ENCODE results near the gene LARGE1.
"Not testable (repeated sequence)": the region's sequence is repeated elsewhere in the genome, so short reads cannot be mapped to it uniquely, and the experiment has no call there.

The LARGE1 gene

GRCh38 chr22:33883561-33883960 is 36.7 kb downstream of the LARGE1 start:
- no peak for DNase-seq

GRCh38 chr22:33882991-33883390 is 37.3 kb downstream of the LARGE1 start:
- no peak for DNase-seq

DNA sequence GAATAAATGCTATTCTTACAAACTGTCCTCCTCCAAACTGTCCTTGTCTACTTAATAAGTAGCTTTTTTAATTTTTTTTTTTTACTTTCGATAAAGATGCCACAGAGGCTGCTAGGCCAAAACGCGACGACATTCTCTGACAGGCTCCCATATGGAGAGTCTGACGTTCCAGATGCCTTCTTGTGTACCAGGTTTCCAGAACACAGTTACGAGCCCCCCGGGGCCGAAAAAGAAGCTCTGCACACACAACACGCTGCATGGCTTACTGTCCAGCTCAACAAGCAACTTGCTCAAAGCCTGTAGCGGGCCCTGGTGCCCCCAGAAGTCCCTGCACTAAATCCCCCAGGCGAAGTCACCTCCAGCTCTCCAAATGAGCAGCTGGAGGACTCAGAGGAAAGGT is 39.3 kb downstream of the LARGE1 start:
- no peak for DNase-seq

- DNase-seq, result no peak
Measured at GRCh38 chr22:33879796-33880195, 40.5 kb downstream of the LARGE1 start.

DNA sequence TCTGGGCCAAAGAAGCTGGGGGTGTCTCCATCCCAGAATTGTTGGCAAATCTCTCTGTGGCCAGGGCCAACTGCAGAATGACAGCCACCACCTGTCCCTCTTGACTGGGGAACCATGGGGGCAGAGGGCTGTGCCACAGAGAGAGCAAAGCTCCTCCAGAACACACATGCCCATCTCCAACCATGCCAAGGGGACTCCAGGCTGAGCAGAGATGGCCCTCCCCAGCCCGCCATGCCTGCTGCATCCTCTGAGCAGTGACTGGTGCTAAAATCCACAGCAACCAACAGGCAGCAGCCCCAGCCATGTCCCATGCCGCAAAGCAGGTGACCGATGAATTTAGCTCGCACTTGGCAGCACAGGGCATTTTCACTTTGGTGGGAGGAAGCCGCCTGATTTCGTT is 45.0 kb downstream of the LARGE1 start:
- DNase-seq, result no peak

DNA sequence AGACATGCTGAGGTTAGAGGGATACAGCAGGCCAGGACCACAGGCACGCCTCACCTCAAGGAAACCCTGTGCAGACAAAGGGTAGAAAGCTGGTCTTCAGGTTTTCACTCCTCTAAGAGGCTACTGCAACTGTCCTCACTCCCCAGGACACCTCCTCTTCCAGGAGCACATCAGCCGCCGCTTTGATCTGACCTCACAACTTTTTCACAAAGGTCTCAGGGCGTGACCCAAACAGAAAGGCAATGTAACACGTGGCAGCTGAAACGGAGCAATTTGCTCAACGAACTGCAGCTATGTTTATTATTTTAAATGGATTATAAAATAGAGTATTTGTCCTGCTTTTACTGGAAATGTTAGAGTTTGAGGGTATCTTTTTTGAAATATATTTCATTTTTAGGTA is 46.1 kb downstream of the LARGE1 start:
- DNase-seq, result no peak

DNA sequence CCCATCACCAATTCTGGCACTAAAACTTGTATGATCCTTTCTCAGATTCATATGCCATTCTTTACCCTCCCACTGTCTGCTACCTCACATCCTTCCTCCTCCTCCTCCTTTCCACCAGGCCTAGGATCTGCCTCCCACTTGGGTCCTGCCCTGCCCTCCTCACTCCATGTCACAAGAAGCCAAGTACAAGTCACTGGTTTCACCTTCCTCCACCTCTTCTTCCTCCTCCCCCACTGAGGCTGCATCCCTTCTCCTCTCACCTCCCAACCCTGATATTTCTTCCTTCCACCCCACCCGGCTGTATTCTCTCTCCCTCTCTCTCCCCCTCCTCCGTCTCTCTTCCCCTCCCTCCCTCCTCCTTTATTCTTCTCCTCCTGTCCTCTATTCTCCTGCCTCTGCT is 46.6 kb downstream of the LARGE1 start:
- DNase-seq, result no peak

- DNase-seq, result no peak
Measured at GRCh38 chr22:33873186-33873585, 47.1 kb downstream of the LARGE1 start.

- DNase-seq, result no peak
Measured at GRCh38 chr22:33871935-33872334, 48.3 kb downstream of the LARGE1 start.

DNA sequence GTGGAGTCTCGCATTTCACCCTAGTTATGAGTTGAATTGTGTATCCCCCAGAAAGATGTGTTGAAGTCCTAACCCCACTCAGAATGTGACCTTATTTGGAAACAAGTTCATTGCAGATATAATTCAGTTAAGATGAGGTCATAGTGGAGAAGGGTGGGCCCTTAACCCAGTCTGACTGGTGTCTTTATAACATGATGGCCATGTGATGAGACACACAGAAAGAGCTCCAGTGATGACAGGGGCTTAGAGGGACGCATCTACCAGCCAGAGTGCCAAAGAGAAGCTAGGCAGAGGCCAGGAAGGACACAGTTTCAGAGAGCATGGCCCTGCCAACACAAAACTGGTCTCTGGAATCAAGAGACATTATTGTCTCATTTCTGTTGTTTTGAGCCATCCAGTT is 50.3 kb downstream of the LARGE1 start:
- no peak for DNase-seq

GRCh38 chr22:33867971-33868370 is 52.3 kb downstream of the LARGE1 start:
- DNase-seq, result no peak

- DNase-seq, result no peak
Measured at GRCh38 chr22:33867118-33867866, 53.0 kb downstream of the LARGE1 start.

GRCh38 chr22:33866511-33866910 is 53.8 kb downstream of the LARGE1 start:
- no peak for DNase-seq

GRCh38 chr22:33865996-33866395 is 54.3 kb downstream of the LARGE1 start:
- DNase-seq, result no peak

DNA sequence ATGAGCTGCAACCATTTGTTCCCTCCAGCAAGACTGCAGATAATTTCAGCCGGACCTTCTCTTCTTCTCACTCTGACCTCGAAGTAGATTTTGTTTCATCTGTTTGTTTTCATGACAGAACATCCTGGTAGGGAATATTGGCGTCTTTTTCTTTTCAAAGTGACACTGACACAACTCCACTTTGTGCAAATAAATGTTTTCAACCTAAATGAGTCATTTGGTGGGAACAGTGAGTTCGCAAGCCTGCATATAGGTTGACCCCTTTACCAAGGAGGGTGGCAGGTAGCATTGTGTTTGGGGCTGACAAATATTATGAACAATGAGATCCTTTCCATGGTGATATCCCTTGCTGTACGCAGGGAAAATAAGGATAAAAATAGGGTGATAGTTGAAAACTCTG is 55.0 kb downstream of the LARGE1 start:
- DNase-seq, result no peak

- DNase-seq, result no peak
Measured at GRCh38 chr22:33864723-33865130, 55.5 kb downstream of the LARGE1 start.

- DNase-seq, result no peak
Measured at GRCh38 chr22:33861216-33861875, 58.9 kb downstream of the LARGE1 start.

GRCh38 chr22:33860386-33860785 is 59.9 kb downstream of the LARGE1 start:
- no peak for DNase-seq

GRCh38 chr22:33859311-33859710 is 61.0 kb downstream of the LARGE1 start:
- no peak for DNase-seq

GRCh38 chr22:33858653-33859052 is 61.6 kb downstream of the LARGE1 start:
- not testable (repeated sequence) for DNase-seq

DNA sequence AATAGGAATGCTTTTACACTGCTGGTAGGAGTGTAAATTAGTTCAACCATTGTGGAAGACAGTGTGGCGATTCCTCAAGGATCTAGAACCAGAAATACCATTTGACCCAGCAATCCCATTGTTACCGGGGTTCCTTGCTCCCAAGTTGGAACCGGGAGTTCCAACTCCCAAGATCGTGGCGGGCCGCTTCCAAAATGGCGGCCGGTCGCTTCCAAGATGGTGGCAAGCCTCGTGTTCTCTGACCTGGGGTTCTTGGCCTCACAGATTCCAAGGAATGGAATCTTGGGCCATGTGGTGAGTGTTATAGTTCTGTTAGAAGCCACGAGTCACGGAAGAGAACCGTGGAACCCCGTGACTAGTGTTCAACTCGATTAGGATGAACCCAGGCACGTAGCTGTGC is 62.5 kb downstream of the LARGE1 start:
- not testable (repeated sequence) for DNase-seq

DNA sequence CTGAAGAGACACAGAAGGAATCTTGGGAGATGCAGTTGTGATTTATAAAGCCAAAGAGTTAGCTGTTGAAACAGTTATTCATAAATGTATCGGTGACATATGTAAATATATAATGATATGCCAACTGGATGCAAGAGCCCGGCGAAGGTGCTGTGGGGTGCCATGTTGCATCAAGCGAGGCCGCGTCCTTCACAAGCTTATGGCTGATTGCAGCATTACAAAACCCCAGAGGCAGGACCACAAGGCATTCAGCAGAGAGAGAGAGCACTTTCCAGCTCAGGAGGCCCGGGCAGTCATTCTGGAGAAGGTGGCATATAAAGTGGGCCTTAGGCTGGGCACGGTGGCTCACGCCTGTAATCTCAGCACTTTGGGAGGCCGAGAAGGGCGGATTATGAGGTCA is 65.6 kb downstream of the LARGE1 start:
- DNase-seq, result no peak

DNA sequence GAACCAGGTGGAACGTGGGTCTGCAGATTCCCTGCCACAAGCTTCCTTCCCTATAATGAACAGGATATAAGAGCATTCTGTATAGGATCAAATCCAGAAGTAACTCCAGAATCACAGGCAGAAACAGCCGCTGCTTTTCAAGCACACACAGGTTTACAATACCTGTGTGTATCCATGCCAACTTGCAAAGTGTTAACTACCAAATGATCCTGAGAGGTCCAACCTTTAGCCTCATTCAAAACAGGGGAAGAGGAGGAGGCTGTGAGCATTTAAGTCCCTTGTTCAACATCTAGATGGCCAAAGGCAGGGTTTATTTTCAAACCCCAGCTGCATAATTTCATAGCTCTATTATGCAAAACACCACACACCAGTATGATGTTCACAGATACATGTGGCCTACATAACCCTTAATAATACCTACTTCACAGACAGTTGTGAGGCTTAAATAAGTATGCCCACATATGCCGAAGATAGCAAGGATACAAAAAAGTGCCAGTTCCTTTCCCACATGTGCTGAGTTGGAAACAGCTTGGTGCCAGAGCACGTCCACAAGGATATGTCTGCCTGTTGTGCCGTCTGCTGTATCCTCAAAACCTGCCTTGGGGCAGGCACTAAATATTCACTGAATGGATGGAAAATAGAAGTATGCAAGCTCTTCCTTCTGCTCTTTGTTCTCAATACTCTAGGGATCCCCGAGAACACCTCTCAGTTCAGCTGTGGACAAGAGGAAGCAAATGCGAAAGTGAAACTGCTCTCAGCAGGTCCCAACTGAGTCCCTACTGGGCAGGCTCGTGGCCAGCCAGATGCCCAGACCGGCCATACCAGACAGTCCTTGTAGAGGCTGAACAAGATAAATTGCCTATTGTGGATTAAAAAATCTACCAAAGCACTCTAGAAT is 66.8 kb downstream of the LARGE1 start:
- no peak for DNase-seq

Measured in activated CD4-positive, CD25-positive, alpha-beta regulatory T cell (primary cell).